ENCODE data around the gene COL5A2.

- no peak for TF ChIP-seq CTCF (conservative IDR thresholded peaks at IDR 0.05)
- no peak for TF ChIP-seq ZFX (IDR thresholded peaks at IDR 0.05)
These were observed 122.2 kb downstream of the COL5A2 start for GRCh38 chr2:189057316-189057715.
